Measurements from ENCODE around the gene EDN3. TPM values are rescaled to one million over a fixed set of nuclear protein-coding genes. Genes with fewer than 3 reads are reported as not detected.

EDN3 gene
- total and polyA plus RNA-seq, 2 experiments from 2014 or later = 4.0 to 5.8 TPM

DNA sequence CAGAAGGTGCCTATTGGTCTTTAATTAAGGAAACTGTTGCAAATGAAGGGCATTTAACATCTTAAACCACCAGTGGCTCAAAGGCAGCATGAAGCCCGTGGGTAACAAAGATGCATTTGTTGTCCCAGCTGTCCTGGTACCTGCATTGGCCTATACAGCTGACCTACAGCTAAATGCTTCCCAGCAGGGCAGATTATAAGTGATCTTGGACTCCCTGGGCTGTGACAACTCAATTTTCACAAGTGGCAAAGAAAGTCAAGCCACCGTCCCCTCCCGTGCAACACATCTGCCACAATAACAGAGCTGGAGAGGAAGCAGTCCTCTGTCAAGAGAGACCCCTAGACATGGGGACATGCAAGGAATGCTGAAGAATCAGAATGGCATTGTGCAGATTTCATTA, 31.5 kb upstream of the EDN3 start:
- no peak overlapping the region for H3K4me3 ChIP-seq
- no peak overlapping the region for H2AFZ ChIP-seq
- 41% methylated on average over 3 of the region's 3 CpGs for WGBS (ENCODE audit: low lambda C conversion rate, missing lambda C conversion rate)
- H3K4me2 ChIP-seq = no peak overlapping the region
- no peaks in the 10 kb centered on the region for H3K79me2 ChIP-seq
- no peaks in the 10 kb centered on the region for H3K9me2 ChIP-seq (replicated peaks; ENCODE audit: insufficient read depth)
- TF ChIP-seq EZH2 (IDR thresholded peaks at IDR 0.05; ENCODE audit: borderline replicate concordance) (no peak), EZH2phosphoT487 (IDR thresholded peaks at IDR 0.05; ENCODE audit: low read depth, severe bottlenecking, unreplicated experiment) (no peak), CTCF (IDR thresholded peaks at IDR 0.05; ENCODE audit: poor library complexity) (no peak)
- no peaks in the 10 kb centered on the region for H3K36me3 ChIP-seq (replicated peaks; ENCODE audit: insufficient read depth, low read depth)
- H3K27me3 ChIP-seq = peaks cover 26% of the 10 kb centered on the region
- H3K27ac ChIP-seq = no peak overlapping the region
- no peak for DNase-seq (ENCODE audit: low spot score)
- H3K4me1 ChIP-seq (ENCODE audit: insufficient read depth) = no peaks in the 10 kb centered on the region
- no peaks in the 10 kb centered on the region for H4K20me1 ChIP-seq (ENCODE audit: insufficient read depth, poor library complexity, severe bottlenecking)
- H3K9me3 ChIP-seq (ENCODE audit: low read depth) = no peaks in the 10 kb centered on the region

GRCh38 chr20:59269411-59270025, 30.9 kb upstream of the EDN3 start:
- Histone ChIP-seq H3K4me1 (ENCODE audit: insufficient read depth) (no peaks in the 10 kb centered on the region), H3K36me3 (replicated peaks; ENCODE audit: insufficient read depth, low read depth) (no peaks in the 10 kb centered on the region), H3K27ac (no peak overlapping the region), H4K20me1 (ENCODE audit: insufficient read depth, poor library complexity, severe bottlenecking) (no peaks in the 10 kb centered on the region), H3K79me2 (no peaks in the 10 kb centered on the region), H2AFZ (no peak overlapping the region), H3K27me3 (peaks cover 26% of the 10 kb centered on the region), H3K9me2 (replicated peaks; ENCODE audit: insufficient read depth) (no peaks in the 10 kb centered on the region), H3K4me2 (no peak overlapping the region), H3K9me3 (ENCODE audit: low read depth) (no peaks in the 10 kb centered on the region), H3K4me3 (no peak overlapping the region)
- DNase-seq (ENCODE audit: low spot score) = no peak
- no peak for TF ChIP-seq CTCF (IDR thresholded peaks at IDR 0.05; ENCODE audit: poor library complexity)
- no peak for TF ChIP-seq EZH2 (IDR thresholded peaks at IDR 0.05; ENCODE audit: borderline replicate concordance)
- no peak for TF ChIP-seq EZH2phosphoT487 (IDR thresholded peaks at IDR 0.05; ENCODE audit: low read depth, severe bottlenecking, unreplicated experiment)
- 55% methylated on average over 4 of the region's 4 CpGs for WGBS (ENCODE audit: low lambda C conversion rate, missing lambda C conversion rate)

DNA sequence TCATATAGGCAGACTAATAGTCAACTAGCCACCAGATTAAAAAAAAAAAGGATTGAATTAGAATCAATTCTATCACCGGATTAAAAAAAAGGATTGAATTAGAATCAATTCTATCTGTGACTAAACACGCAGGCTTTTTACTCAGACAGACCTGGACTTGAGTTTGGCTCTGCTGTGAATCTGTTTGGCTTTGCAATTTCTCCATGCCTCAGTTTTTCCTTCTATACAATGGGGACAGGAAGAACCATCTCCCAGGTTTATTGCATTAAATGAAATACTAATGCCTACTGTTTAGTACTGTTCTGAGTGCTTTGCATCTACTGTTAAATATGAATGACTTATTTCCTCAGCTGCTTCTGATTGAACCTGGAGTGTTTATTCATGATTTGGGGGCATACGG, 30.0 kb upstream of the EDN3 start:
- Histone ChIP-seq H3K4me3 (no peak overlapping the region), H3K36me3 (replicated peaks; ENCODE audit: insufficient read depth, low read depth) (no peaks in the 10 kb centered on the region), H3K79me2 (no peaks in the 10 kb centered on the region), H3K27ac (no peak overlapping the region), H2AFZ (no peak overlapping the region), H3K9me3 (ENCODE audit: low read depth) (no peaks in the 10 kb centered on the region), H4K20me1 (ENCODE audit: insufficient read depth, poor library complexity, severe bottlenecking) (no peaks in the 10 kb centered on the region), H3K4me1 (ENCODE audit: insufficient read depth) (no peaks in the 10 kb centered on the region), H3K9me2 (replicated peaks; ENCODE audit: insufficient read depth) (no peaks in the 10 kb centered on the region), H3K4me2 (no peak overlapping the region), H3K27me3 (peaks cover 24% of the 10 kb centered on the region)
- 94% methylated on average over 3 of the region's 3 CpGs for WGBS (ENCODE audit: low lambda C conversion rate, missing lambda C conversion rate)
- DNase-seq (ENCODE audit: low spot score) = no peak
- TF ChIP-seq EZH2 (IDR thresholded peaks at IDR 0.05; ENCODE audit: borderline replicate concordance) (no peak), CTCF (IDR thresholded peaks at IDR 0.05; ENCODE audit: poor library complexity) (no peak), EZH2phosphoT487 (IDR thresholded peaks at IDR 0.05; ENCODE audit: low read depth, severe bottlenecking, unreplicated experiment) (no peak)
